ENCODE measurements around the gene GLI3. TPM values are rescaled to one million over a fixed set of nuclear protein-coding genes. Genes with fewer than 3 reads are reported as not detected.

Gene GLI3
- total and polyA plus RNA-seq, 10 donors, result 0.17 to 9.2 (median 1.8) TPM

DNA sequence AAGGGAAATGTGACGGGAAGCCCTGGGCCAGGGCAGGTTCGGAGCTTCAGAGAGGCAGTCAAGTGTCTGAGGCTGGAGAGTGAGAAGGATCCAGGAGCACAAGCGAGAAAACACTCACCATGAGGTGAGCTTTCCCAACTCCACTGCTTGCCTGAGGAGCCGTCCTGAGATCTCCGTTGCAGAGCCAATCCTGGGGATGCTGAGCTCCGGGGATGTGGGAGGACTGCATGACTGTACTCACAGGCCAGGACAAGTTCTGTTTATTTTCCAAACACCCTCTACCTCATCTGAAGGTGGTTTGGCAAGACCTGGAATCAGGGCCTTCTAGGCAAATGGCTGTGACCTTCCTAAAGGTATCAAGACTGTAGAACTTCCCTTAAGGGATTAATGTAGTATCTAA is 38.7 kb downstream of the GLI3 start:
- Histone ChIP-seq H3K36me3 (no peaks in the 10 kb centered on the region), H3K4me1 (peaks cover 0 to 8% (median 2%) of the 10 kb centered on the region in 6 donors), H3K9me3 (no peaks in the 10 kb centered on the region), H3K4me3 (no peak overlapping the region), H3K27me3 (replicated peaks in 1 of 7) (no peaks in the 10 kb centered on the region), H3K27ac (no peak overlapping the region)
- 89 to 97% (median 91%) methylated on average over 6 of the region's 6 CpGs for WGBS, 5 donors
- no peak for TF ChIP-seq POLR2A (IDR thresholded peaks at IDR 0.05)
- TF ChIP-seq, protein P1, sequence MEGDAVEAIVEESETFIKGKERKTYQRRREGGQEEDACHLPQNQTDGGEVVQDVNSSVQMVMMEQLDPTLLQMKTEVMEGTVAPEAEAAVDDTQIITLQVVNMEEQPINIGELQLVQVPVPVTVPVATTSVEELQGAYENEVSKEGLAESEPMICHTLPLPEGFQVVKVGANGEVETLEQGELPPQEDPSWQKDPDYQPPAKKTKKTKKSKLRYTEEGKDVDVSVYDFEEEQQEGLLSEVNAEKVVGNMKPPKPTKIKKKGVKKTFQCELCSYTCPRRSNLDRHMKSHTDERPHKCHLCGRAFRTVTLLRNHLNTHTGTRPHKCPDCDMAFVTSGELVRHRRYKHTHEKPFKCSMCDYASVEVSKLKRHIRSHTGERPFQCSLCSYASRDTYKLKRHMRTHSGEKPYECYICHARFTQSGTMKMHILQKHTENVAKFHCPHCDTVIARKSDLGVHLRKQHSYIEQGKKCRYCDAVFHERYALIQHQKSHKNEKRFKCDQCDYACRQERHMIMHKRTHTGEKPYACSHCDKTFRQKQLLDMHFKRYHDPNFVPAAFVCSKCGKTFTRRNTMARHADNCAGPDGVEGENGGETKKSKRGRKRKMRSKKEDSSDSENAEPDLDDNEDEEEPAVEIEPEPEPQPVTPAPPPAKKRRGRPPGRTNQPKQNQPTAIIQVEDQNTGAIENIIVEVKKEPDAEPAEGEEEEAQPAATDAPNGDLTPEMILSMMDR (IDR thresholded peaks at IDR 0.05 in 8 of 11, conservative IDR thresholded peaks at IDR 0.05 in 3 of 11), result no peak
- TF ChIP-seq POLR2AphosphoS5 (IDR thresholded peaks at IDR 0.05), result no peak
- intact Hi-C loops (cut with DNase I; ENCODE audit: low total_unique reads), result no loop called here
- DNase-seq, result no peak

GRCh38 chr7:42197451-42197850 is 39.6 kb downstream of the GLI3 start:
- Histone ChIP-seq H3K27ac (no peak overlapping the region), H3K27me3 (replicated peaks in 1 of 7) (no peaks in the 10 kb centered on the region), H3K4me3 (no peak overlapping the region), H3K4me1 (peaks cover 0 to 14% (median 2%) of the 10 kb centered on the region in 6 donors), H3K9me3 (no peaks in the 10 kb centered on the region), H3K36me3 (no peaks in the 10 kb centered on the region)
- TF ChIP-seq POLR2A (IDR thresholded peaks at IDR 0.05) (no peak), POLR2AphosphoS5 (IDR thresholded peaks at IDR 0.05) (no peak)
- TF ChIP-seq, protein P1 (IDR thresholded peaks at IDR 0.05 in 8 of 11, conservative IDR thresholded peaks at IDR 0.05 in 3 of 11), result no peak
- WGBS, 5 donors, result 89 to 96% (median 92%) methylated on average over 12 of the region's 12 CpGs
- intact Hi-C loops (cut with DNase I; ENCODE audit: low total_unique reads), result no loop called here
- no peak for DNase-seq

DNA sequence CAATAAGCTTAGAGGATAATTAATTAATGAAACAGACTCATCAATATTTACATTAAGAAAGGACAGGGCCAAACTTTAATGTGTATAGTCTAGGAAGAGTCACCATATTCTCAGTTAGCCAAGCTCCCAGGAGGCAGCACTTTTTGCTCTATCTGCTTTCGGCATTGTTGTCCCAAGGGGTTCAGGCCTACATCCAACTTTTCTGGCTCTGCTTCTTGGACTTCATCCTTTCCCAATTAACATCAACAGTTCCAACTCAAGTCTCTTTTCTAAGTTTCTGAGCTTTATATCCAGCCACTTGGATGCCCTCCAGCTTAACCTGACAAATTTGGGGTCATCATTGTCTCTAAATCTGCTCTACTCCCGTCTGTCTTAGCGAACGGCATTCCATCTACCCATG is 42.8 kb downstream of the GLI3 start:
- Histone ChIP-seq H3K27me3 (replicated peaks in 1 of 7) (no peaks in the 10 kb centered on the region), H3K36me3 (no peaks in the 10 kb centered on the region), H3K4me1 (peaks cover 0 to 14% (median 2%) of the 10 kb centered on the region in 6 donors), H3K4me3 (no peak overlapping the region), H3K27ac (no peak overlapping the region), H3K9me3 (no peaks in the 10 kb centered on the region)
- 85 to 91% (median 89%) methylated on average over 4 of the region's 4 CpGs for WGBS, 5 donors
- no peak for TF ChIP-seq POLR2AphosphoS5 (IDR thresholded peaks at IDR 0.05)
- intact Hi-C loops (cut with DNase I; ENCODE audit: low total_unique reads), result no loop called here
- DNase-seq, result no peak

DNA sequence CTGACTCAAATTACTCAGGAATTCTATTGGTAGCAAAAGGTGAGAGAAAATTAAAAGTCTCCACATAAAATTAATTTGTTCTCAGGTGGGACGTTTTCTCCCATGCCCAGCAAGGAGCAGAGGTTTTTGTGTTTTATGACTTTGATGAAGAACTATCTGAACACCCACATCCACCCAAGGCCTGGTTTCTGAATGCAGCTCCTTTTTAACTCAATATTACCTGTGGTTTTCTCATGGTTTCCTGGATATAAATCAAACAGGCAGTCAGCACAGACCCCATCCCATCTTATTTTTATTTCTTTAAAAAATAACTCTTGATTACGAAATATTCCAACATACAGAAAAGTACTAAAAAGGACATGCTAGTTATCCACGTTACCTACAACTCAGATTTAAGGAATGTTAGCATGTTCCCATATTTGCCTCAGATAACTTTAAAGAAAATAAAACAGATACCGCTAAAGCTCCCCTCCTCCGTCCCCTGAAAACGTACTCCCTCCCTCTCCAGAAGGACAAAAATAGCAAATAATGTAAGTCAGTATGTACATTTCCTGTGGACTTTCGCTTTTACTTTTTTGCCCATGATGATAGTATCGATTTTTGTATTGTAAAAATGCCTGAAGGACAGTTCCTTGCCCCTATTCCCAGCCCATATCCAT is 43.4 kb downstream of the GLI3 start:
- TF ChIP-seq POLR2A (IDR thresholded peaks at IDR 0.05) (no peak), POLR2AphosphoS5 (IDR thresholded peaks at IDR 0.05) (no peak)
- TF ChIP-seq, protein P1 (IDR thresholded peaks at IDR 0.05 in 8 of 11, conservative IDR thresholded peaks at IDR 0.05 in 3 of 11), result no peak
- no peak overlapping the region for H3K4me3 ChIP-seq
- peaks cover 0 to 14% (median 2%) of the 10 kb centered on the region in 6 donors for H3K4me1 ChIP-seq
- H3K27me3 ChIP-seq (replicated peaks in 1 of 7), result no peaks in the 10 kb centered on the region
- intact Hi-C loops (cut with DNase I; ENCODE audit: low total_unique reads), result no loop called here
- 18 to 25% (median 23%) methylated on average over 8 of the region's 8 CpGs for WGBS, 5 donors
- no peak for DNase-seq
- no peak overlapping the region for H3K27ac ChIP-seq
- no peaks in the 10 kb centered on the region for H3K9me3 ChIP-seq
- H3K36me3 ChIP-seq, result no peaks in the 10 kb centered on the region

All from spleen (tissue), 11 donors.